WERI-Rb-1 (cell line): ENCODE measurements around the gene RECQL5.

Experiments used
- DNase-seq: peaks from one replicate; pipeline ENCODE4 v3.0.0-alpha.2; 2020
- H3K27ac ChIP-seq: fragments of 250-450 bp; sonication (Bioruptor Pico); 2 replicates; pipeline ENCODE4 v1.5.1; 2020; ENCODE audit warnings: mild to moderate bottlenecking, moderate library complexity
- H3K27me3 ChIP-seq: fragments of 250-450 bp; sonication (Bioruptor Pico); 2 replicates; pipeline ENCODE4 v1.5.1; 2021; ENCODE audit warnings: mild to moderate bottlenecking, low read depth, moderate library complexity; ENCODE audit not compliant: insufficient read depth, severe bottlenecking
- H3K36me3 ChIP-seq: fragments of 250-450 bp; sonication (Bioruptor Pico); 2 replicates; pipeline ENCODE4 v1.5.1; 2020; ENCODE audit warnings: mild to moderate bottlenecking, moderate library complexity
- H3K4me3 ChIP-seq: 2 replicates; pipeline ENCODE4 v1.5.1; 2011; ENCODE audit warnings: low read depth, mild to moderate bottlenecking, control low read depth, low read length
- H3K9me3 ChIP-seq: fragments of 250-450 bp; sonication (Bioruptor Pico); 2 replicates; pipeline ENCODE4 v1.5.1; 2021; ENCODE audit warnings: mild to moderate bottlenecking, moderate library complexity; ENCODE audit not compliant: severe bottlenecking
- CTCF ChIP-seq: IDR thresholded peaks from 2 replicates; pipeline ENCODE4 v1.5.1; 2011; ENCODE audit warnings: low read depth, mild to moderate bottlenecking, control low read depth, inconsistent platforms, low read length

The RECQL5 gene

GRCh38 chr17:75616521-75617122 lies 50.3 kb downstream of the RECQL5 start:
- no peaks in the 10 kb centered on the region for H3K36me3 ChIP-seq
- no peak for DNase-seq
- no peaks in the 10 kb centered on the region for H3K27me3 ChIP-seq
- no peaks in the 10 kb centered on the region for H3K9me3 ChIP-seq
- H3K4me3 ChIP-seq, result no peak overlapping the region
- no peak for TF ChIP-seq CTCF
- no peak overlapping the region for H3K27ac ChIP-seq

- no peaks in the 10 kb centered on the region for H3K36me3 ChIP-seq
- peak; percentile 91 for DNase-seq
- TF ChIP-seq CTCF, result peak; percentile 92
- H3K4me3 ChIP-seq, result no peak overlapping the region
- H3K27me3 ChIP-seq, result no peaks in the 10 kb centered on the region
- no peak overlapping the region; the same call in 1 of the 2 replicates for H3K27ac ChIP-seq
- no peaks in the 10 kb centered on the region for H3K9me3 ChIP-seq
Measured at GRCh38 chr17:75615301-75615700, 51.7 kb downstream of the RECQL5 start.

GRCh38 chr17:75614556-75615270 lies 52.2 kb downstream of the RECQL5 start:
- Histone ChIP-seq H3K27me3 (no peaks in the 10 kb centered on the region), H3K9me3 (no peaks in the 10 kb centered on the region), H3K36me3 (no peaks in the 10 kb centered on the region), H3K4me3 (no peak overlapping the region), H3K27ac (no peak overlapping the region; the same call in 1 of the 2 replicates)
- DNase-seq, result no peak
- TF ChIP-seq CTCF, result peak; percentile 33; the same call in 1 of the 2 replicates

GRCh38 chr17:75614006-75614405 lies 52.9 kb downstream of the RECQL5 start:
- Histone ChIP-seq H3K27me3 (no peaks in the 10 kb centered on the region), H3K4me3 (no peak overlapping the region), H3K9me3 (no peaks in the 10 kb centered on the region), H3K27ac (no peak overlapping the region), H3K36me3 (no peaks in the 10 kb centered on the region)
- TF ChIP-seq CTCF, result peak; percentile 75
- DNase-seq, result peak; percentile 78

GRCh38 chr17:75612906-75613626 lies 53.9 kb downstream of the RECQL5 start:
- Histone ChIP-seq H3K9me3 (no peaks in the 10 kb centered on the region), H3K27me3 (no peaks in the 10 kb centered on the region), H3K27ac (no peak overlapping the region), H3K4me3 (no peak overlapping the region), H3K36me3 (no peaks in the 10 kb centered on the region)
- no peak for TF ChIP-seq CTCF
- DNase-seq, result no peak
